Left ventricle myocardium inferior (tissue), 1 donor: ENCODE results near the gene KCNV2. TPM values are rescaled to one million over a fixed set of nuclear protein-coding genes. Genes with fewer than 3 reads are reported as not detected.

ENCODE experiments used
- DNase-seq: peaks from one replicate; pipeline ENCODE4 v3.0.0-alpha.2; 2020
- H3K27ac ChIP-seq: fragments of 200-600 bp; replicated peaks from 2 replicates; pipeline ENCODE4 v1.8.0; 2021
- H3K27me3 ChIP-seq: fragments of 200-600 bp; 2 replicates; pipeline ENCODE4 v1.8.0; 2021; ENCODE audit warnings: low read depth
- H3K36me3 ChIP-seq: fragments of 200-600 bp; 2 replicates; pipeline ENCODE4 v1.8.0; 2021
- H3K4me1 ChIP-seq: fragments of 200-600 bp; 2 replicates; pipeline ENCODE4 v1.8.0; 2021
- H3K4me3 ChIP-seq: fragments of 200-600 bp; 2 replicates; pipeline ENCODE4 v1.8.0; 2021; ENCODE audit warnings: mild to moderate bottlenecking, moderate library complexity
- H3K9me3 ChIP-seq: fragments of 200-600 bp; replicated peaks from 2 replicates; pipeline ENCODE4 v1.8.0; 2021
- CTCF ChIP-seq: fragments of 200-600 bp; IDR thresholded peaks from 2 replicates; pipeline ENCODE4 v1.8.0; 2021; ENCODE audit warnings: antibody characterized with exemption, mild to moderate bottlenecking, borderline replicate concordance
- intact Hi-C: fragments of 100-400 bp; cut with micrococcal nuclease; formaldehyde crosslinking; loops from one replicate; pipeline ENCODE4 v1.11.0; 2022
- total RNA-seq: library from RNA; stranded (reverse); fragmentation: NEBNext Ultra II Directional; extraction: Animal tissue kit (Norgen Biotek cat#: 25700); gene quantifications from one replicate; pipeline ENCODE4 v1.2.1, GENCODE V29; 2021
- donor health status: DM: no; HTN: yes; CAD: no; lungs with severe emphysema.

The KCNV2 gene
- total RNA-seq, 1 donor from 2014 or later: not detected

GRCh38 chr9:2726650-2727340 lies 9.5 kb downstream of the KCNV2 start:
- peaks cover 21% of the 10 kb centered on the region for H3K4me1 ChIP-seq
- no peaks in the 10 kb centered on the region for H3K9me3 ChIP-seq
- TF ChIP-seq CTCF: no peak
- H3K27ac ChIP-seq: no peak overlapping the region
- no peak for DNase-seq
- H3K27me3 ChIP-seq: no peaks in the 10 kb centered on the region
- no peak overlapping the region for H3K4me3 ChIP-seq
- intact Hi-C loops: no loop called here
- H3K36me3 ChIP-seq: no peaks in the 10 kb centered on the region

DNA sequence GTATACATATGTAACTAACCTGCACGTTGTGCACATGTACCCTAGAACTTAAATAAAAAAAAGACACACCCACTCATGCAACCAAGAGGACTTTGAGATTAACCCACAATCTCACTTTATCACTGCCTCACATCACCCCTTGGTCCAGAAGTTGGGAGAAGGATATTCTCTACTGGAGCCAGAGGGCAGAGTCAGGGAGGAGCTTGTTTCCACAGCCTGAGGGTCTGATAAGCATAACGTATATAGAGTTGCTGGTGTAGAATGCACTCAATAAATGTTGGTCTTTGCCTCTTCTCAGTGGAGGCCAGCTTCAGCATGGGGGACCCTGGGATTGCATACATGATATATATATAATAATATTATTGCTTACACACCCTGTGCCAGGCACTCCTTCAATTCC lies 10.1 kb downstream of the KCNV2 start:
- no peak overlapping the region for H3K4me3 ChIP-seq
- no peak for DNase-seq
- H3K36me3 ChIP-seq: no peaks in the 10 kb centered on the region
- intact Hi-C loops: no loop called here
- H3K27me3 ChIP-seq: no peaks in the 10 kb centered on the region
- no peak for TF ChIP-seq CTCF
- peaks cover 21% of the 10 kb centered on the region for H3K4me1 ChIP-seq
- H3K27ac ChIP-seq: peak overlapping the region; percentile 36
- H3K9me3 ChIP-seq: no peaks in the 10 kb centered on the region

DNA sequence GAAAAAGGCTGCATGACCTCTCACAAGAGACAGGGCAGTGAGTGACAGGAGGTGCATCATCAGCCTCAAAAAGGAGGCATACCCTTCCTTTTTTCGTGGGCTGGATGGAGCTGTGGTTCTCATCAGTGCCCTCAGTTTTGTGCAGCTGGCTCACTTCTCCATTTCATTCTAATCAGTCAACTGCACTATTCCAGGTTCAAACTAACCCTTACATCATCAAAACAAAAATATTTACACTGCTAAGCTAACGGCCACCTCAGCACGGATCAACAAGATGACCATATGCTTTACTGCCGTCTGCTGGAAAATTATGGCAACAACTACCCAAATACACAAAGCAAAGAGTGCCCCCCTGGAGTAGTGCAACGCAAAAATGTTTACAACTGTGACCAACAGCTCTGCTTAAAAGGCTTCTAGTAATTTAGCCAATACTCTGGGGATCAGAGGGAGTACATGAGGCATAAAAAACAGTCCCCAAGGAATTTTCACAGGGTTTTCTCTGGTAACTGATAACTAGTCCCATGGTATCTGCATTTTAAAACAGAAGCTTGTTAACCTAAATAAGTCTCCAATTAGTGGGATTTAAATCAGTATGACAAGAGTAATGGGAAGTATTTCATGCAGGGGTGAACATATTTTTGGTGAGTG lies 10.8 kb downstream of the KCNV2 start:
- no peak overlapping the region for H3K4me3 ChIP-seq
- no peak for DNase-seq
- intact Hi-C loops: no loop called here

DNA sequence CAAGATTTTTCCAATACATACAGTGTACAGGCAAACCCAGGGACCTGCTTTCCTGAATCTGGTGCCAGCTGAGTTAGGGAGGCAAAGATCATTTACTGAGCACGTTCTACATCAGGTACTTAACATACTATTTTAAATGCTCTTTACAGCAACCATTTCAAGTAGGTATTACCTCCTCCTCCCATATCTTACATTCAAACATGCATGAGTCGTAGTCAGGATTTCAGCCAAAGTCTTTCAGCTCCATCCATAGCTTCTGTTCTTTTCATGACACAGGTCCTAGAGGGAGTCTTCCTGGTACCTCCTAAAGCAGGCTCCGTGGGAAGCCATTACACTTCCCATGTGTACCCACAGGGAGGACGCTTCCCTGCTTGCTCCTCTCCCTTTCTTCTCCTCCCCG lies 11.7 kb downstream of the KCNV2 start:
- no peaks in the 10 kb centered on the region for H3K27me3 ChIP-seq
- no peaks in the 10 kb centered on the region for H3K9me3 ChIP-seq
- H3K27ac ChIP-seq: no peak overlapping the region
- H3K36me3 ChIP-seq: no peaks in the 10 kb centered on the region
- H3K4me3 ChIP-seq: no peak overlapping the region
- H3K4me1 ChIP-seq: peaks cover 17% of the 10 kb centered on the region
- intact Hi-C loops: no loop called here
- DNase-seq: no peak
- no peak for TF ChIP-seq CTCF

More for the DNA sequence above, 10.8 kb downstream of the KCNV2 start:
- no peaks in the 10 kb centered on the region for H3K9me3 ChIP-seq
- peak; percentile 74 for TF ChIP-seq CTCF
- no peaks in the 10 kb centered on the region for H3K36me3 ChIP-seq
- H3K27me3 ChIP-seq: no peaks in the 10 kb centered on the region
- H3K4me1 ChIP-seq: peaks cover 17% of the 10 kb centered on the region
- H3K27ac ChIP-seq: peak overlapping the region; percentile 36

GRCh38 chr9:2729721-2730120 lies 12.4 kb downstream of the KCNV2 start:
- no peak for DNase-seq
- H3K9me3 ChIP-seq: no peaks in the 10 kb centered on the region
- H3K27me3 ChIP-seq: no peaks in the 10 kb centered on the region
- no peak overlapping the region for H3K4me3 ChIP-seq
- no peak overlapping the region for H3K27ac ChIP-seq
- H3K36me3 ChIP-seq: no peaks in the 10 kb centered on the region
- intact Hi-C loops: no loop called here
- no peak for TF ChIP-seq CTCF
- H3K4me1 ChIP-seq: peaks cover 17% of the 10 kb centered on the region
